K562 (cell line): Measurements from ENCODE around the gene NPIPB2. TPM values are rescaled to one million over a fixed set of nuclear protein-coding genes. Genes with fewer than 3 reads are reported as not detected.
A peak's percentile ranks its signal among the peaks of the same experiment; 100 is the strongest.

ENCODE experiments used
- ATF6 ChIP-seq: sonication (generic); formaldehyde crosslinking; IDR thresholded peaks from 2 replicates; pipeline ENCODE4 v1.4.0; 2020; ENCODE audit warnings: mild to moderate bottlenecking, missing genetic modification reagents
- CHD1 ChIP-seq: fragments of 200-600 bp; sonication (generic); IDR thresholded peaks from one replicate; pipeline ENCODE4 v1.6.1; 2012; ENCODE audit warnings: mild to moderate bottlenecking, moderate library complexity, low read length, inconsistent platforms
- EP400 ChIP-seq: fragments of 450-650 bp; IDR thresholded peaks from 2 replicates; pipeline ENCODE4 v1.6.1; 2017; ENCODE audit warnings: antibody characterized with exemption, mild to moderate bottlenecking, moderate library complexity
- FOXJ2 ChIP-seq: fragments of 200-800 bp; sonication (Bioruptor generic); IDR thresholded peaks from 2 replicates; pipeline ENCODE4 v1.6.1; 2016; ENCODE audit warnings: missing genetic modification characterization, missing compliant biosample characterization
- FOXM1 ChIP-seq, 2 experiments: fragments of 450-650 bp in 1 of 2; sonication (generic) in 1 of 2; formaldehyde crosslinking in 1 of 2; IDR thresholded peaks; 2 replicates each; pipeline versions ENCODE4 v1.6.1 to v1.9.0; 2017 to 2022; ENCODE audit warnings: low read depth in 2 of 2, mild to moderate bottlenecking in 2 of 2, missing genetic modification reagents in 1 of 2, moderate library complexity in 1 of 2
- GATA2 ChIP-seq: sonication (generic); formaldehyde crosslinking; IDR thresholded peaks from 2 replicates; pipeline ENCODE4 v1.4.0; 2020; ENCODE audit warnings: mild to moderate bottlenecking, missing genetic modification reagents
- MNT ChIP-seq, 2 experiments: fragments of 450-650 bp; conservative IDR thresholded peaks; 2 replicates each; pipeline ENCODE4 v1.6.1; 2017; ENCODE audit warnings: mild to moderate bottlenecking in 2 of 2, moderate library complexity in 2 of 2
- MYBL2 ChIP-seq, 2 experiments: fragments of 450-650 bp in 1 of 2; sonication (generic) in 1 of 2; formaldehyde crosslinking in 1 of 2; IDR thresholded peaks; 2 replicates each; pipeline versions ENCODE4 v1.6.1 to v1.8.1; 2017 to 2022; ENCODE audit warnings: borderline replicate concordance in 1 of 2, inconsistent platforms in 1 of 2, low read depth in 1 of 2, mild to moderate bottlenecking in 1 of 2, missing genetic modification reagents in 1 of 2, moderate library complexity in 1 of 2
- POLR2A ChIP-seq: fragments of 450-650 bp; conservative IDR thresholded peaks from 2 replicates; pipeline ENCODE4 v1.6.1; 2016
- PURB ChIP-seq: sonication (generic); formaldehyde crosslinking; IDR thresholded peaks from 2 replicates; pipeline ENCODE4 v1.9.0; 2021; ENCODE audit warnings: low read depth, mild to moderate bottlenecking, missing genetic modification reagents
- RBBP5 ChIP-seq: fragments of 200-600 bp; sonication (generic); IDR thresholded peaks from 2 replicates; pipeline ENCODE4 v1.6.1; 2012; ENCODE audit warnings: borderline replicate concordance, mild to moderate bottlenecking, low read length, control low read depth, inconsistent platforms; ENCODE audit not compliant: insufficient read depth, poor library complexity, severe bottlenecking
- SUPT5H ChIP-seq: fragments of 450-650 bp; IDR thresholded peaks from 2 replicates; pipeline ENCODE4 v1.6.1; 2016
- ZFP1 ChIP-seq: fragments of 450-650 bp; formaldehyde crosslinking; IDR thresholded peaks from 2 replicates; pipeline ENCODE4 v1.4.0; 2020; ENCODE audit warnings: mild to moderate bottlenecking, mixed read lengths
- ZNF518B ChIP-seq: fragments of 250-450 bp; sonication (Bioruptor Pico); IDR thresholded peaks from 2 replicates; pipeline ENCODE4 v1.5.0; 2021; ENCODE audit warnings: mild to moderate bottlenecking, moderate library complexity
- ZNF639 ChIP-seq, 2 experiments: fragments of 200-800 bp in 1 of 2; sonication (Bioruptor generic) in 1 of 2; sonication (generic) in 1 of 2; formaldehyde crosslinking in 1 of 2; IDR thresholded peaks in 1 of 2; conservative IDR thresholded peaks in 1 of 2; 2 replicates each; pipeline versions ENCODE4 v1.5.0 to v1.6.1; 2016 to 2020; ENCODE audit warnings: missing compliant biosample characterization in 1 of 2, missing genetic modification characterization in 1 of 2, missing genetic modification reagents in 1 of 2
- ZNF766 ChIP-seq: fragments of 200-800 bp; sonication (Bioruptor generic); conservative IDR thresholded peaks from 2 replicates; pipeline ENCODE4 v1.6.1; 2016; ENCODE audit warnings: missing genetic modification characterization, missing compliant biosample characterization
- polyA plus RNA-seq, 8 experiments: library from polyadenylated mRNA; depleted of rRNA in 4 of 8; stranded (reverse) in 5 of 8; unstranded in 3 of 8; fragments of >200 nt; fragmentation: Nextera tagmentation in 2 of 8; fragmentation: Illumina TruSeq in 1 of 8; extraction: Ambion mirVana in 2 of 8; extraction: Trizol in 1 of 8; gene quantifications; 2 replicates each; pipeline versions ENCODE4 v1.2.1 to v1.2.3, GENCODE V29; 2011 to 2014; ENCODE audit warnings: inconsistent platforms in 1 of 8, missing spikeins in 1 of 8
- total RNA-seq, 7 experiments: library from RNA; depleted of rRNA in 6 of 7; stranded (reverse); fragments of >200 nt in 6 of 7; fragmentation: Illumina TruSeq in 2 of 7; extraction: Trizol in 2 of 7; gene quantifications; 2 replicates each; pipeline versions ENCODE4 v1.2.1 to v1.2.3, GENCODE V29; 2011 to 2021; ENCODE audit warnings: low replicate concordance in 1 of 7

The NPIPB2 gene
- total and polyA plus RNA-seq, 9 of the 15 experiments (the other 6 are each of a cell fraction or from before 2014, with no cell fraction given) = 0.21 to 2.9 (median 1.6) TPM; not detected in 1

GRCh38 chr16:11914210-11915113 lies 27.4 kb downstream of the NPIPB2 start (continued):
- TF ChIP-seq ZNF639 (CRISPR knock-in tag; conservative IDR thresholded peaks at IDR 0.05 in 1 of 2, IDR thresholded peaks at IDR 0.05 in 1 of 2) (0 out of 4 replicates have a peak, but pooled peaks of 1 of the 2 experiments have one; percentile 14), ZNF518B (CRISPR knock-in tag) (no peak), ZFP1 (CRISPR knock-in tag) (no peak), FOXM1 (IDR thresholded peaks at IDR 0.05; ENCODE audit: low read depth) (peak; percentile 32; the same call in 1 of the 2 replicates), FOXM1 (CRISPR knock-in tag; IDR thresholded peaks at IDR 0.05; ENCODE audit: low read depth) (no peak), CHD1 (peak; percentile 27), EP400 (peak; percentile 81), MYBL2 (IDR thresholded peaks at IDR 0.05; ENCODE audit: low read depth) (peak; percentile 69), MYBL2 (CRISPR knock-in tag; IDR thresholded peaks at IDR 0.05; ENCODE audit: borderline replicate concordance) (no peak), FOXJ2 (tag) (0 out of 2 replicates have a peak, but pooled peaks have one; percentile 28), RBBP5 (peak; percentile 44), SUPT5H (peak; percentile 52), ATF6 (0 out of 2 replicates have a peak, but pooled peaks have one; percentile 48), GATA2 (CRISPR knock-in tag) (peak; percentile 78), PURB (CRISPR knock-in tag) (no peak), MNT (conservative IDR thresholded peaks at IDR 0.05) (peak; percentile 35 to 71; a peak in 1 of 4 replicates), POLR2A (peak; percentile 54), ZNF766 (CRISPR knock-in tag) (no peak)
